ENCODE results near the gene GRPEL1.

GRCh38 chr4:7042503-7043283 is 25.2 kb downstream of the GRPEL1 start:
- TF ChIP-seq CTCF (IDR thresholded peaks at IDR 0.05; ENCODE audit: control extremely low read depth in 1 of 3, insufficient read depth in 1 of 3, low read depth in 1 of 3, low read length in 3 of 3), result peak in 2 of 3 experiments; percentile 37 to 56; a peak in 3 of 4 replicates
- TF ChIP-seq NRF1 (IDR thresholded peaks at IDR 0.05; ENCODE audit: low read depth, low read length), result peak; percentile 72
- no peak for TF ChIP-seq BRCA1 (IDR thresholded peaks at IDR 0.05; ENCODE audit: low read depth, low read length)
- TF ChIP-seq MAX (IDR thresholded peaks at IDR 0.05), result peak; percentile 54
- TF ChIP-seq SIX5 (IDR thresholded peaks at IDR 0.05; ENCODE audit: low read depth, low read length), result no peak
- no peak for TF ChIP-seq BCL11A (IDR thresholded peaks at IDR 0.05; ENCODE audit: low read depth in 2 of 2, low read length in 2 of 2)
- TF ChIP-seq EZH2 (IDR thresholded peaks at IDR 0.05; ENCODE audit: low read depth, low read length, severe bottlenecking), result no peak
- TF ChIP-seq HDAC2 (IDR thresholded peaks at IDR 0.05; ENCODE audit: borderline replicate concordance in 1 of 2, low read depth in 2 of 2, low read length in 2 of 2), result 0 out of 4 replicates have a peak, but pooled peaks of 1 of the 2 experiments have one; percentile 30
- no peak for TF ChIP-seq JUND (IDR thresholded peaks at IDR 0.05; ENCODE audit: low read length)
- no peak for TF ChIP-seq JUN (IDR thresholded peaks at IDR 0.05; ENCODE audit: low read depth, low read length)
- TF ChIP-seq CHD2 (IDR thresholded peaks at IDR 0.05; ENCODE audit: low read length), result 0 out of 2 replicates have a peak, but pooled peaks have one; percentile 40
- no peak for TF ChIP-seq POLR2AphosphoS5 (IDR thresholded peaks at IDR 0.05; ENCODE audit: low read depth, low read length)
- TF ChIP-seq CHD1 (IDR thresholded peaks at IDR 0.05; ENCODE audit: low read depth, low read length), result no peak
